Stimulated activated CD4-positive, alpha-beta T cell treated with anti-CD3 and anti-CD28 coated beads, Interleukin-2, amount 100 ng/mL, for 24 hours (primary cell): ENCODE data around the gene PACRGL.
"Not testable (repeated sequence)": the region's sequence is repeated elsewhere in the genome, so short reads cannot be mapped to it uniquely, and the experiment has no call there.

ENCODE experiments used
- DNase-seq, 2 donors: peaks; one replicate each; pipeline ENCODE4 v3.0.0-alpha.2; 2020

Gene PACRGL

DNA sequence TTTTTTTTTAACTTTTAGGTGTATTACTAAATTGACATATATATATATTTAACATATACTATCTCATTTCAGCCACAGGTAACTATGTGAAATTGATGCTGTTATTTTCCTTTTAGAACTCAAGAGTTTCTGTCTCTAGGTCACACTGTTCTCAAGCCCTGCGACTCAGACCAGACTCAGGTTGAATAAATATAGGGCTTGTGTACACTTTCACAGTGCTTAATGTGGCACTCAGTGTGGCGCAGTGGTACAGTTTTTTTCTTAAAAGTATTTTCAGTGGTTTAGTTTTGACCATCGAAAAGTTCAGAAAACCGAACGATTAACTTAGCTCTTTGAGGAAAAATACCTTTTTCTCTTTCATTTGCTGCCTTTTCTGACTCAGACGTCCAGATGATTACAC, 24.7 kb downstream of the PACRGL start:
- no peak for DNase-seq

DNA sequence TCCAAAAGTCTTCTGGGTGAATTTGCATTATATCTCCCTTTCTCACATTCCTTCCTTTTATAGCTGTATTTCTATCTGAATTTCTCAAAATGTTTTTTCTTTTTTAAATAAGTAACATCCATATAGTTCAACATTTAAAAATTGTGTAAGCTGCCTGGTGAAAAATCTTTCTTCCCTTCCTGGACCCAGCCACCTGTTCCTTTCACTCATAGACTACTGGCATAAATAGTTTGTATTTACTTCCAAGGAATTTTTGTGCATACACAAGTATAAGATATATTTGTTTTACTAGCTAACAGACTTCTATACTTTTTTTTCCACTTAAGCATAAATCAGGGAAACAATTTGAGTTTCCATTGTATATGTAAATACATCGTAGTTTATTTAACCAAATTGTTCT, 35.7 kb downstream of the PACRGL start:
- no peak for DNase-seq

DNA sequence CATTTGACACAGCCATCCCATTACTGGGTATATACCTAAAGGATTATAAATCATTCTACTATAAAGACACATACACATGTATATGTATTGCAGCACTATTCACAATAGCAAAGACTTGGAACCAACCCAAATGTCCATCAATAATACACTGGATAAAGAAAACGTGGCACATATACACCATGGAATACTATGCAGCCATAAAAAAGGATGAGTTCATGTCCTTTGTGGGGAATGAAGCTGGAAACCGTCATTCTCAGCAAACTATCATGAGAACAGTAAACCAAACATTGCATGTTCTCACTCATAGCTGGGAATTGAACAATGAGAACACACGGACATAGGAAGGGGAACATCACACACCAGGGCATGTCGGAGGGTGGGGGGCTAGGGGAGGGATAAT, 45.7 kb downstream of the PACRGL start:
- not testable (repeated sequence) for DNase-seq

DNA sequence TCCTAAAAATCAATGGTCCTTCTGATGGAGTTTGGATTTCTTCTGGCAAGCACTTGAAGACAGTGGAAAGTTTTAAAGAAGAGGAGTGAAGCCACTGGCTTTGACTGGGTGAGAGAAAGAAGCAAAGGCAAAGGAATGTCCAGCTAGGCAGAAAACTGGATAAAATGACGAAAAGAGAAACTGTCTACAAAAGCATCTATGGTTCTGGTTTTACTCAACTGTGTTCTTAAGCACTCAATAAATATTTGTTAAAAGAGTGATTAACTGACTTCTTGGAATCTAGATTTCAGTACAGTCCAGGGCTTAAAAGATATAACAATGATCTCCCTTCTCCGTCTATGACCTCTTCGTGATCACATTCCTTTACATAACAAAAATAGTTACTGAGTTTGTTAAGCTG, 52.4 kb downstream of the PACRGL start:
- no peak for DNase-seq

DNA sequence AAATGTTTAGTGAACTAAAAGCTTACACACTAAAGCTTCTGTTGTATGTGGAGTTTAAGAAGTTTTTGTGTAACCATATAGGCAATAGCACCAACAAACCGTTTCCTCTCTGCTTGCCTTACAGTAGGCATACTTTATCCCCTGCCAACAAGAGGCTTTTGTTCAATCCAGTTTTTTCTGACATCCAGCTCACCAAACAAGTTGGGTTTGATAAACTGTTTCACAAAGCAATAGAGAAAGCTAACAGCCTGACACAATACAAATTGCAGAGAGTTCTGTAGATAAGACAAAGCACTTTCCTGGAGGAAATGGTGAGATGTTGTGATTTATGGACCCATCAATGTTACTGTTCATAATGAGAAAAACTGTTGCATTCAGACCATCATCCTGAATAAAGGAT, 53.8 kb downstream of the PACRGL start:
- no peak for DNase-seq

DNA sequence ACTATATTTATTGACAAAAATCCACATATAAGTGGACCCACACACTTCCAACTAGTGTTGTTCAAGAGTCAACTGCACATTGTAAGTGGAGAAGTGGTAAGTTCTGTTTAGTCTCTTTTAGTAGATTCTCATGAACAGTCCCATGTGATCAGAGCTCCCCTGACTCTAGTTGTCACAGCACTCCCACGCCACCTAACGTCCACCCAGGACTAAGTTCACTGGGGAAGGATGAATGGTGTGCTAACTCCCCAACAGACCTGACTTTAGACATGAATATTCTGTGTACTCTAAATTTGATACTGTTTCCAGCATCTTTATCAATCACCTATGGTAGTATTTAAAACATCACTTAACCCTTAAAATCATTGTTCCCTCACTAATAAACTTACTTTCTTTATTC, 59.8 kb downstream of the PACRGL start:
- DNase-seq: no peak

DNA sequence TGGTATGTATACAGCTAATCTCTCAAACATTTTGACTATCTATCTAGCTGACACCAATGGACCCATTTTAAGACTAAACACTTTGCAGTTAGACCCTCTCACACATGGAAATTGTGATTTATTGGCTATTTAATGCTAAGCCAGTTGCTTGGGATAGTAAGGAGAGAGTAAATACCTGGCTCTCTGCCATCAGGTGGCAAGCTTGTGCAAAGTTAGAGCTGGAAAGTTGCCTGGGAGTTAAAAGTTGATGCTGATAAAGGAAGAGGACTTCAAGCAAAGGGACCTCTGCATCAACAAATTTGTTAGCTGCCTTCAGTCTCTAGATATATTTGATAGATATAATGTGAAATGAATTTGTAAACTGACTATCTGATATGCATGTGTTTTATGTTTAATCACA, 61.1 kb downstream of the PACRGL start:
- no peak for DNase-seq

DNA sequence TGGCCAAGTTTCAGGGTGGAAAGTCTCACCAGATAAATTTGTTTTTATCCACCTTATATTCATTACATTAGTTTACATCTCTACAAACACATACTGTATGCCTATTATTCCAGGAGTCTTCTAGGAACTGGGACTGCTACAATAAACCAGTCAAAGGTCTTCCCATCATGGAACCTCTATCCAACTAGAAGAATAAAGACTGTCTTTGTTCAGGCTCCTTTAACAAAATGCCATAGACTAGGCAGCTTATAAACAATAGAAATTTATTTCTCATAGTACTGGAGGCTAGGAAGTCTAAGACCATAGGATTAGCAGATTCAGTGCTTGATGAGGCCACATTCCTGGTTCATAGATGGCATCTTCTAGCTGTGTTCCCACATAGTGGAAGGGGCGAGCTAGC, 61.6 kb downstream of the PACRGL start:
- DNase-seq: no peak

DNA sequence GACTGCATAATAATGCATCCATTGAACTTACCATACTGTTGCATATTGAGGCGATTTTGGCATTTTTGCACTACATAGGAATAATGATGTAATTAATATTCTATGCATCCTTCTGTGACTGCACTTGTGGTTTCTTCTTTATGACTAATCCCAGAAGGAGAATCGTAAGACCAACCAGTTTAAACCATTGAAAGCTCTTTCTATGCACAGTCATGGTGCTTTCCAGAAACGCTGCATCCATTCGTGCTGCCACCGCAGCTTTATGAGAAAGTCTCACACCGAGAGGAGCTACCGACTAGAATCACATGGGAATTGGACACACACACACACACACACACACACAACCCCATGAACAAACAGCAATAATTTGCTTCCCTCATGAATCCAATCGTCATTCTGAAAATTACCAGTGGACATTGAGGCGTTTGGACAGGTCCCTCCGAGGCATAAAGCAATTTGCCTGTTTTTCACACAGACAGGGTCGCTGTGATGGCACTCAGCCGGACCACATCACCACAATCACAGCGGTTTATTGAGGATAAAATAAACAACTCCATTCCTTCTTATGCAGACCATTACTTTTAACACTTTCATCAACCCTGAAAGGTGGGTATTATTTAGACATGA, 64.2 kb downstream of the PACRGL start:
- DNase-seq: no peak

DNA sequence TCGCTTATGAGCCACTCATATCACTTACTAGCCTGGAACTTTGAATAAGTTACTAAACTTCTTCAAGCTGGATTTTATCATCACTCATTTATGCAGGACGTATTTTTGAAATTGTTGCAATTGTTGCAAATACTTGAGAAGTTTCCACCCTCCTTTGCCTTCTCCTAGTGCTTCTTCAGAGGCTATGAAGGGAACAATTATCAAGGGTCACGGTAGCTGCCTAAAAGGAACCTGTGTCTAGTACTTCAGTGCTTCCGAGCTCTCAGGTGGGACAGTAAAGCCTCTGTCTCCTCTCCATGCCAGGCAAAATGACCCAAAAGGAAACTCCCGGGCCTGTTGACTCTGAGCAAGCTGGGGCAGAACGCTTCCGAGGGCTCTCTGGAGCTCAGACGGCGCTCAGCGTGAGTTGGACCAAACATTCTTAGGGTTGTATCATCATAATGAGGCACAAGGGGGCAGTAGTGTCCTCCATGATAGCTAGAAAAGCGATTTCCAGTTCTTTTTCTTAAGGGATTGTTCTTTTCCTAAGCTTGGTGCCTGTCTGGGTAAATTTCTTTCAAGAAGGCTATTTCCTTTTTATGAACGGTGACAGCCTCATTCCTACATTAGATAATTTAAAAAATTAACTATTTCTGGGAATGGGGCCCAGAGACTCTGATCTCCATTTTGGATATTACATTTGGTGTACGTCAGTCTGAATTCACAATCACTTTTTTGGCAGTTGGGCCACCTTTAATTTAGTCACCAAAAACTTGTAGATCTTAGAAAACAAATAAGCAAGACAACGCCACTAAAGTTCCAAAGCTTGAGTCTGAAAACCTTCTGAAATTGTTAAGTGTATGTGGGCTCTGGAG, 73.1 kb downstream of the PACRGL start:
- DNase-seq: peak; percentile 9 to 18

DNA sequence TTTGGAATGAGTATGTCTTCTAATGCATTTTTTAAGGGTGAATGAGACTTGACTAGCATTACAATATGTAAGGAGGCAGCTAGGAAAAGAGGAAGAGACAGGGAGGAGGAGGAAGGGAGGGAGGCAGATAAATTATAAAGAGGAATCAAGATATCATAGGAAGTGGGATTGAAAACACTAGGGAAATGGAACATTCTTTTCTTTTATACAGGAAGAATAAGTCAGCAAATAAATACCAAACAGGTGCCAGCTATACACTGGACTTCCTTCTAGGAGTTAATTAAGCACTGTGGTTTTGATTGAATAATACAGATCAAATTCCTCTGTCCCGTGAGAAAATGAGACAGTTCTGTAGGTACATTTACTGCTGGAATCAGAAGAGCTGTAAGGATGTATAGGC, 78.6 kb downstream of the PACRGL start:
- no peak for DNase-seq

DNA sequence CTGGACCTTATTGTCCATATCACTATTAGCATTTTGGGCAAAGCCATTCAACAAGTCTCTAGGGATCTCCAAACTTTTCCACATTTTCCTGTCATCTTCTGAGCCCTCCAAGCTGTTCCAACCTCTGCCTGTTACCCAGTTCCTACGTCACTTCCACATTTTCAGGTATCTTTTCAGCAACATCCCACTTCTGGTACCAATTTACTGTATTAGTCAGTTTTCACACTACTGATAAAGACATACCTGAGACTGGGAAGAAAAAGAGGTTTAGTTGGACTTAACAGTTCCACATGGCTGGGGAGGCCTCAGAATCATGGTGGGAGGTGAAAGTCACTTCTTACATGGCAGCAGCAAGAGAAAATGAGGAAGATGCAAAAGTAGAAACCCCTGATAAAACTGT, 82.9 kb downstream of the PACRGL start:
- not testable (repeated sequence) for DNase-seq

DNA sequence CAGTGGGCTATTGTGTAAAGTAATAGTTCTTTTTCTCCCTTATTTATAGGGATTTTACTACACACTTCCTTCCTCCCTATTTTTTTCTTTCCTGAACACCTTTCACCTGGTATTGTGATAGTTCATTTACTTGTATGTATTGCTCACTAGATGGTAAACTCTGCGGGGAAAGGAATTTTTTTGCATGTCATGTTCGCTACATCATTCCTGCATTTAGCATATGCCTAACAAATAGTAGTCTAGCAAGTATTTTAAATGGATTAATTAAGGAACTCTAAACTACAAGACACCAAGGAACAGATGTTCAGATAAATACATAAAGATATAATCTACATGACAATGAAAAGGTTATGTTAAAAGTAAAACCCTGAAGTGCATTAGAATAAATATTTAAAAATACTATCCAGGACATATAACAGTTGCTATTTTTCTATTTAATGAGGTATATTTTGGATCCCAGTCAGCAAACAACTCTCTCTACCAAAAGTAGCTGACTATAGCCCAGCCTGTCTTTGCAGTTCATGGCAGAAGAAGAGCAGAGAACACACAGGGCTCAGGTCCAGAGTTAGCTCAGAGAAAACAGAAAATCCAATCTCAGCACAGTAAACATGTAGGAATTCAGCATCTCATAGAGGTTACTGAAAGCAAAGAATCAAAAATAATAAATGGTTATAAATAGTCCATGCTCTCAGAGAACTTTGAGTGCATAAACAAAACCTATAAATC, 87.8 kb downstream of the PACRGL start:
- no peak for DNase-seq
